Colonic mucosa (tissue), 4 donors: ENCODE results near the gene GSE1. TPM values are rescaled to one million over a fixed set of nuclear protein-coding genes. Genes with fewer than 3 reads are reported as not detected.
A peak's percentile ranks its signal among the peaks of the same experiment; 100 is the strongest.

ENCODE experiments used
- DNase-seq: peaks from one replicate; pipeline ENCODE4 v3.0.0-alpha.2; 2020
- H3K27ac ChIP-seq: fragments of 200-600 bp; one replicate; pipeline ENCODE4 v1.8.0; 2021
- H3K27me3 ChIP-seq: fragments of 200-600 bp; one replicate; pipeline ENCODE4 v1.8.0; 2021
- H3K36me3 ChIP-seq: fragments of 200-600 bp; one replicate; pipeline ENCODE4 v1.8.0; 2021
- H3K4me1 ChIP-seq: fragments of 200-600 bp; one replicate; pipeline ENCODE4 v1.8.0; 2021; ENCODE audit warnings: mild to moderate bottlenecking
- H3K4me3 ChIP-seq: fragments of 200-600 bp; one replicate; pipeline ENCODE4 v1.8.0; 2021
- H3K9ac ChIP-seq, 2 donors: one replicate each; pipeline ENCODE4 v1.7.0; 2013; ENCODE audit warnings: control low read depth in 2 of 2, low read depth in 2 of 2, low read length in 2 of 2
- H3K9me3 ChIP-seq: fragments of 200-600 bp; one replicate; pipeline ENCODE4 v1.8.0; 2021
- intact Hi-C: fragments of 100-400 bp; cut with DNase I; formaldehyde crosslinking; loops from one replicate; pipeline ENCODE4 v1.14.1; 2022
- total RNA-seq, 2 donors: library from RNA; stranded (reverse); fragmentation: NEBNext Ultra II Directional in 1 of 2; extraction: Animal tissue kit (Norgen Biotek cat#: 25700) in 1 of 2; gene quantifications; one replicate each; pipeline ENCODE4 v1.2.1, GENCODE V29; 2021
- TF ChIP-seq, protein P1 (sequence below): fragments of 200-600 bp; IDR thresholded peaks from one replicate; pipeline ENCODE4 v1.8.0; 2022; ENCODE audit warnings: antibody characterized with exemption, mild to moderate bottlenecking
- donor health status: healthy.
- donor health status: DM: no; HTN: no; CAD: no.
- donor health status: DM: no; HTN: no; CAD: no.

GSE1 gene
- total RNA-seq, 2 donors from 2014 or later: 79.2 to 103 TPM

DNA sequence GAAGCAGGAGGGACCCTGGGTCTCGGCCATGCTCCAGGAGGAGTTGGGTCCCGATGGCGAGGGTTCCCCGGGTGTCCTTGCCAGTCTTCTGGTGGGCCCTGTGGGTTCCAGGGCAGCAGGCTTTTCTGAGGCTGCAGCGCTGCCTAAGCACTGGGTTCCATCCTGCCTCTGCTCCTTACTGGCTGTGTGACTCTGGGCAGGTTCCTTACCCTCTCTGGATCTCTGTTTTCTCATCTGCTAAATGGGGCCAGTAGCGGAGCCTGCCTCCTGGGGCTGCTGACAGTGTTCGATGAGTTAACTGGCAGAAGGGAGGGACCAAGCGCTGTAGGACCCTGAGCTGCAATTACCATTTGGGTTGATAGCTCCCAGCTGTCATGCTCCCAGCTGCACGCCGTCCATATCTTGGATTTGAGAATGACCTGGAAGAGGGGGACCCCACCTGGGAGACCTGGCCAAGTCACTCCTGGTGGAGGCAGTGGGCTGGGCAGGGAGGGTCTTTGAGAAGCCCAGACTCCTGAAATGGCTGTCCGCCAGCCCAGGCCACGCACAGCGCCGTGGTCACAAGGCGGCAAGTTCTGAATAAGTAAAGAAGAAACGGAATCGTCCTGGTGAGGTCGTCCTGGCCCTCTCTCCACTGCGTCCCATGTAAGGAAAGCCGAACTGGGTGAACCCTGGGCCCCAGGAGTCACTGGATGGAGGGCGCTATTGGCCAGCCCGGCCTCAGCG, 47.2 kb upstream of the GSE1 start:
- no peaks in the 10 kb centered on the region for H3K27me3 ChIP-seq
- H3K4me1 ChIP-seq: peaks cover 54% of the 10 kb centered on the region
- peak overlapping the region in 1 of 2 donors; percentile 84 for H3K9ac ChIP-seq
- no peaks in the 10 kb centered on the region for H3K9me3 ChIP-seq
- no peaks in the 10 kb centered on the region for H3K36me3 ChIP-seq
- TF ChIP-seq, protein P1, sequence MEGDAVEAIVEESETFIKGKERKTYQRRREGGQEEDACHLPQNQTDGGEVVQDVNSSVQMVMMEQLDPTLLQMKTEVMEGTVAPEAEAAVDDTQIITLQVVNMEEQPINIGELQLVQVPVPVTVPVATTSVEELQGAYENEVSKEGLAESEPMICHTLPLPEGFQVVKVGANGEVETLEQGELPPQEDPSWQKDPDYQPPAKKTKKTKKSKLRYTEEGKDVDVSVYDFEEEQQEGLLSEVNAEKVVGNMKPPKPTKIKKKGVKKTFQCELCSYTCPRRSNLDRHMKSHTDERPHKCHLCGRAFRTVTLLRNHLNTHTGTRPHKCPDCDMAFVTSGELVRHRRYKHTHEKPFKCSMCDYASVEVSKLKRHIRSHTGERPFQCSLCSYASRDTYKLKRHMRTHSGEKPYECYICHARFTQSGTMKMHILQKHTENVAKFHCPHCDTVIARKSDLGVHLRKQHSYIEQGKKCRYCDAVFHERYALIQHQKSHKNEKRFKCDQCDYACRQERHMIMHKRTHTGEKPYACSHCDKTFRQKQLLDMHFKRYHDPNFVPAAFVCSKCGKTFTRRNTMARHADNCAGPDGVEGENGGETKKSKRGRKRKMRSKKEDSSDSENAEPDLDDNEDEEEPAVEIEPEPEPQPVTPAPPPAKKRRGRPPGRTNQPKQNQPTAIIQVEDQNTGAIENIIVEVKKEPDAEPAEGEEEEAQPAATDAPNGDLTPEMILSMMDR: no peak
- peak overlapping the region; percentile 79 for H3K27ac ChIP-seq
- DNase-seq: no peak
- intact Hi-C loops: no loop called here
- H3K4me3 ChIP-seq: no peak overlapping the region

DNA sequence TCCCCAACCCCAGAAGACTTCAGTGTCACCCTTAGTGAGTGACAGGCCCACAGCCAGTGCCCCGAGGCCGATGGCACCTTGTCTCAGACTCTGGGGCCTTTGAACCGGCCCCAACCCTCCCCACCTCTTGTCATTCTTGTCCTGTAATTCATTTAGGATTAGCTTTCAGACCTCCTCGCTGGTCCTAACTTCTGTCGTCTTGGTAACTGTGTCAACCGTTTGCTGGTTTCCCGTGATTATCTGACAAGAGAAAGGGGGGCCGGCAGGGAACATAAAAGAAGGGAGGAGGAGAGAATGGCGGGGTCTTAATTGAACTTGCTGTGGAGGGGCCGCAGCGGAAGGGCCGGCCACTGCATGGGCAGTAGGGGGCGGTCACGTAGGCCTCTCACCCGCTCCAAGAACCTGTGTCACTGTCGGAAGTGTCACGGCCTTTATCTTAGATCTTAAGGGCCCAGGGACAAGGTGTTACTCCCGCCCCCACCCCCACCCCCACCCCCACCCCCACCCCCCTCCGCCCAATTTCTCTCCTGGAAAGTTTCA, 46.5 kb upstream of the GSE1 start:
- Histone ChIP-seq H3K27ac (peak overlapping the region; percentile 79), H3K27me3 (no peaks in the 10 kb centered on the region), H3K4me3 (no peak overlapping the region), H3K4me1 (peaks cover 57% of the 10 kb centered on the region), H3K9ac (peak overlapping the region in 1 of 2 donors; percentile 84), H3K36me3 (no peaks in the 10 kb centered on the region), H3K9me3 (no peaks in the 10 kb centered on the region)
- intact Hi-C loops: no loop called here
- DNase-seq: peak; percentile 60
- TF ChIP-seq, protein P1: peak; percentile 29

DNA sequence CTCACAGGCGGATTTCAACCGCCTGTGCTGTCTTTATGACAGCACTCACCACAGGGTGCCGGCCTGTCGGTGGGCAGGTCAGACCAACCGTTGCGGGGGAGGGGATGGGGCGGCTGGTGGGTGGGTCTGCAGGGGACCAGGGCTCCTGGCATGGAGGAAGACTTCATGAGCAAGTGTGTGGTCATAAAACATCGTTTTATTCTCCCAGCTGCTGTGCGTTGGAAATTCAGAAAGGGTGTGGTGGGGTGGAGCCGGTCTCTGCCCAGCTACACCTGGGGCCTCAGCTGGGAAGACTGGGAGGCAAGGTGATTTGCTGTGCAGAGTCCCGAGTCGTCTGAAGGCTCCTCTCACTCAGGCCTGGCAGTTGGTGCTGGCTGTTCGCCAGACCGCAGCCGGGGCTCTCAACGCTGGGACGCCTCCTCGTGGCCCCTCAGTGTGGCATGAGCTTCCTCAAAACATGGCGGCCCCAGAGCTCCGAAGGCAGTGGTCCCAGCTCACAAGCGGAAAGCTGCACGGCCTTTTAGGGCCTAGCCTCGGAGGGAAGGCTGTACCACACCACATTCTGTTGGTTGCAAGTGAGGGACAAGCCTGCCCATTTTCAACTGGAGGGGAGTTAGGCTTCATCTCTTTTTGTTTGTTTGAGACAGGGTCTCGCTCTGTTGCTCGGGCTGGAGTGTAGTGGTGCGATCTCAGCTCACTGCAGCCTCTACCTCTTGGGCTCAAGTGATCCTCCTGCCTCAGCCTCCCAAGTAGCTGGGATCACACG, 45.8 kb upstream of the GSE1 start:
- Histone ChIP-seq H3K9me3 (no peaks in the 10 kb centered on the region), H3K4me1 (peaks cover 55% of the 10 kb centered on the region), H3K4me3 (no peak overlapping the region), H3K36me3 (no peaks in the 10 kb centered on the region), H3K9ac (peak overlapping the region in 1 of 2 donors; percentile 0), H3K27ac (peak overlapping the region; percentile 85), H3K27me3 (no peaks in the 10 kb centered on the region)
- peak; percentile 93 for DNase-seq
- TF ChIP-seq, protein P1: no peak
- intact Hi-C loops: no loop called here

DNA sequence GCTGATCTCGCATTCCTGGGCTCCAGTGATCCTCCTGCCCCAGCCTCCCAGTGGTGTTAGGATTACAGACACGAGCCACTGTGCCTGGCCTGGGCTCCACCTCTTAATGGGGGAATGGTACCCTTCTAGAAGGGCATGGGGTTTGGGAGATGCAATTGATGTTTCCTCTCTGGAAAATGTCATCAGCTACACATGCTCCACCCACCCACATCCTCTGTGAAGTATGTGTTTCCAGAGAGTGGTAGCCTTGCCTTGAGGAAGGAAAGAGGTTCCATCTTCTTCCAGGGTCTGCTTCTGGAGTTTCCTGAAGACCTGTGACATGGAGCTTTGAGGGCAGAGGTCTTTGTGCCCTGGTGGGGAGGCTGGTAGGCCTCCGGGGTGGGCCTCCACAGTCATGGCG, 45.2 kb upstream of the GSE1 start:
- Histone ChIP-seq H3K27me3 (no peaks in the 10 kb centered on the region), H3K9me3 (no peaks in the 10 kb centered on the region), H3K4me3 (no peak overlapping the region), H3K27ac (peak overlapping the region; percentile 85), H3K36me3 (no peaks in the 10 kb centered on the region), H3K4me1 (peaks cover 55% of the 10 kb centered on the region), H3K9ac (peak overlapping the region in 1 of 2 donors; percentile 73)
- no peak for DNase-seq
- TF ChIP-seq, protein P1: no peak
- intact Hi-C loops: no loop called here

DNA sequence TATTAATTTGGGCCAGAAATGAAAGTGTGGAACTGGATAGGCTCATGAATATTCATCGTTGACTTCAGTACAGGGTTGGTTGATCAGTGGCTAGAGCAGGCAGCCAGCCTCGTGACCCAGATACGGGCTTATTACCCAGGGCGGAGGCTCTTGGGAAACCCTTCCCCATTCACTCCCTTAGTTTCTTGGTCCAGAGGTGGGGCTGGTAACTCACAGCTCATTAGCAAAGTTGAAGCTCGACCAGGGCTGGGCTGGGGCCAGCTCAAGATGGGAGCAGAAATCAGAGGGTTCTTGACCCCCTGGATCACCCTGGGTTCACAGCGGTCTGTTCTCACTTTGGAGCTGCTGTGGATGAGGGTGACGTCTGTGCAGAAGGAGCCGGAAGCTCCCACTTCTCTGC, 44.6 kb upstream of the GSE1 start:
- peak; percentile 85 for DNase-seq
- H3K4me1 ChIP-seq: peaks cover 55% of the 10 kb centered on the region
- peak overlapping the region in 1 of 2 donors; percentile 73 for H3K9ac ChIP-seq
- H3K36me3 ChIP-seq: no peaks in the 10 kb centered on the region
- no peaks in the 10 kb centered on the region for H3K27me3 ChIP-seq
- H3K9me3 ChIP-seq: no peaks in the 10 kb centered on the region
- H3K4me3 ChIP-seq: no peak overlapping the region
- intact Hi-C loops: no loop called here
- TF ChIP-seq, protein P1: no peak
- H3K27ac ChIP-seq: peak overlapping the region; percentile 85
